Loucy (cell line): ENCODE measurements around the gene SYNGR3.

Source experiments
- H2AFZ ChIP-seq: fragments of 200-600 bp; sonication (generic); 2 replicates; pipeline ENCODE4 v1.6.0; 2016; ENCODE audit warnings: antibody characterized with exemption, mild to moderate bottlenecking, low read length, moderate library complexity
- H3F3A ChIP-seq: fragments of 200-600 bp; 2 replicates; pipeline ENCODE4 v1.6.0; 2016; ENCODE audit warnings: antibody characterized with exemption, low read depth, mild to moderate bottlenecking
- H3K27me3 ChIP-seq: fragments of 200-600 bp; sonication (generic); 2 replicates; pipeline ENCODE4 v1.6.1; 2014; ENCODE audit warnings: low read length, mild to moderate bottlenecking; ENCODE audit not compliant: insufficient read depth, poor library complexity, severe bottlenecking
- H3K36me3 ChIP-seq: fragments of 200-600 bp; sonication (generic); 2 replicates; pipeline ENCODE4 v1.6.1; 2016; ENCODE audit warnings: low read length; ENCODE audit not compliant: insufficient read depth
- H3K4me1 ChIP-seq: fragments of 200-600 bp; sonication (generic); 2 replicates; pipeline ENCODE4 v1.5.1; 2014; ENCODE audit warnings: low read length, mild to moderate bottlenecking; ENCODE audit not compliant: insufficient read depth, poor library complexity, severe bottlenecking
- H3K4me2 ChIP-seq: fragments of 200-600 bp; sonication (generic); 2 replicates; pipeline ENCODE4 v1.6.0; 2014; ENCODE audit warnings: antibody characterized with exemption, low read length, low read depth, mild to moderate bottlenecking; ENCODE audit not compliant: poor library complexity, severe bottlenecking
- H3K4me3 ChIP-seq: fragments of 200-600 bp; sonication (generic); 2 replicates; pipeline ENCODE4 v1.5.1; 2014; ENCODE audit warnings: low read length, mild to moderate bottlenecking, mixed read lengths; ENCODE audit not compliant: poor library complexity, severe bottlenecking
- H3K79me2 ChIP-seq: fragments of 200-600 bp; sonication (generic); 2 replicates; pipeline ENCODE4 v1.6.1; 2014; ENCODE audit warnings: low read length; ENCODE audit not compliant: insufficient read depth
- H3K9ac ChIP-seq: fragments of 200-600 bp; sonication (generic); 2 replicates; pipeline ENCODE4 v1.6.0; 2014; ENCODE audit warnings: mild to moderate bottlenecking, low read depth, low read length, moderate library complexity; ENCODE audit not compliant: poor library complexity, severe bottlenecking
- H3K9me2 ChIP-seq: fragments of 200-600 bp; sonication (generic); replicated peaks from 2 replicates; pipeline ENCODE4 v1.6.1; 2016; ENCODE audit warnings: low read depth, low read length, mixed read lengths
- H3K9me3 ChIP-seq: fragments of 200-600 bp; sonication (generic); 2 replicates; pipeline ENCODE4 v1.6.1; 2014; ENCODE audit warnings: mild to moderate bottlenecking, antibody characterized with exemption, low read length, low read depth; ENCODE audit not compliant: insufficient read depth
- H4K20me1 ChIP-seq: fragments of 200-600 bp; sonication (generic); 2 replicates; pipeline ENCODE4 v1.6.0; 2014; ENCODE audit warnings: antibody characterized with exemption, low read length, mild to moderate bottlenecking; ENCODE audit not compliant: insufficient read depth, poor library complexity, severe bottlenecking
- EZH2phosphoT487 ChIP-seq: fragments of 200-600 bp; IDR thresholded peaks from 2 replicates; pipeline ENCODE4 v1.6.1; 2018; ENCODE audit warnings: antibody characterized with exemption, mild to moderate bottlenecking, moderate library complexity, borderline replicate concordance
- TF ChIP-seq, protein P1 (sequence below): fragments of 200-600 bp; sonication (generic); conservative IDR thresholded peaks from 2 replicates; pipeline ENCODE4 v1.5.1; 2014; ENCODE audit warnings: mild to moderate bottlenecking, antibody characterized with exemption, low read length

The SYNGR3 gene, protein sequence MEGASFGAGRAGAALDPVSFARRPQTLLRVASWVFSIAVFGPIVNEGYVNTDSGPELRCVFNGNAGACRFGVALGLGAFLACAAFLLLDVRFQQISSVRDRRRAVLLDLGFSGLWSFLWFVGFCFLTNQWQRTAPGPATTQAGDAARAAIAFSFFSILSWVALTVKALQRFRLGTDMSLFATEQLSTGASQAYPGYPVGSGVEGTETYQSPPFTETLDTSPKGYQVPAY

DNA sequence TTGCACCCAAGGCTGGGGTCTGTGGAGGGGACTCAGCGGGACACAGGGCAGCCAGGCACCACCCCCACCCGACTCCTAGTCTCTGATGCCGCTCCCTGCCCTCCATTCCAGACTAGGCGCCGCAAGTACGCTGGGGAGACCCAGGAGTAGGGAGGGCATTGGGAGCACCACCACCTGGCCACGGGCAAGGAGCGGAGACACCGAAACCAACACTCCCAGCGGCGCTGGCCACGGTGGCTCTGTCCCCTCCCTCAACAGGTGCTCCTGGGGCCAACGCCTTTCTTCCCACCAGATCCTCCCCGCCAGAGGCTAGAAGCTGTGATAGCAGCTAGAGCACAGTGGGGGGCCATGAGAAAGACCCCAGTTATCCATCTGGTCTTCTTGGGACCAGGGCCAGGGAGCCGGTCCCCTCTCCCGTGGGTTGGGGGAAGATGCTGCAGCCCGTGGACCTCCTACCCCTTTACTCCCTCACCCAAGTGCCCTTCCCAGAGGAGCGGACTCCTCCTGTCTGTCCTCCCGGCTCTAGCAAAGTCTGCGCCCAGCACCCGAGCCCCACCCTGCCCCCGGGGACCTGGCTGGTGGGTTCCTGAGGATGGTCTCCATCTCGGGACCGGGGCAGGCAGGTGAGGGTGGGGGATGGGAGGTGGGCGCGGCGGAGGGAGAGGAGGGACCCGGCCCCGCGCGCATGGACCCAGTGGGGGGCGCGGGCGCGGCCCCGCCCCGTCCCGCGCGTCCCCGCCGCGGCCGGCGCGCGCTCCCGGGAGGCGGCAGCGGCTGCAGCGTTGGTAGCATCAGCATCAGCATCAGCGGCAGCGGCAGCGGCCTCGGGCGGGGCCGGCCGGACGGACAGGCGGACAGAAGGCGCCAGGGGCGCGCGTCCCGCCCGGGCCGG, at the start of gene SYNGR3:
Gene SYNGR3 (plus strand): TSS at position 762 of the 892 bp plus-strand sequence. CDS start 133 bp downstream, outside the sequence.
- no peak within 1 kb of the TSS for H3K4me3 ChIP-seq
- TF ChIP-seq, protein P1, sequence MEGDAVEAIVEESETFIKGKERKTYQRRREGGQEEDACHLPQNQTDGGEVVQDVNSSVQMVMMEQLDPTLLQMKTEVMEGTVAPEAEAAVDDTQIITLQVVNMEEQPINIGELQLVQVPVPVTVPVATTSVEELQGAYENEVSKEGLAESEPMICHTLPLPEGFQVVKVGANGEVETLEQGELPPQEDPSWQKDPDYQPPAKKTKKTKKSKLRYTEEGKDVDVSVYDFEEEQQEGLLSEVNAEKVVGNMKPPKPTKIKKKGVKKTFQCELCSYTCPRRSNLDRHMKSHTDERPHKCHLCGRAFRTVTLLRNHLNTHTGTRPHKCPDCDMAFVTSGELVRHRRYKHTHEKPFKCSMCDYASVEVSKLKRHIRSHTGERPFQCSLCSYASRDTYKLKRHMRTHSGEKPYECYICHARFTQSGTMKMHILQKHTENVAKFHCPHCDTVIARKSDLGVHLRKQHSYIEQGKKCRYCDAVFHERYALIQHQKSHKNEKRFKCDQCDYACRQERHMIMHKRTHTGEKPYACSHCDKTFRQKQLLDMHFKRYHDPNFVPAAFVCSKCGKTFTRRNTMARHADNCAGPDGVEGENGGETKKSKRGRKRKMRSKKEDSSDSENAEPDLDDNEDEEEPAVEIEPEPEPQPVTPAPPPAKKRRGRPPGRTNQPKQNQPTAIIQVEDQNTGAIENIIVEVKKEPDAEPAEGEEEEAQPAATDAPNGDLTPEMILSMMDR = no peak
- TF ChIP-seq EZH2phosphoT487 = no peak
- no peaks in the 10 kb centered on the region for H3K9me3 ChIP-seq
- no peak within 1 kb of the TSS for H3K9ac ChIP-seq
- no peak within 1 kb of the TSS for H3K4me2 ChIP-seq
- H3K79me2 ChIP-seq = peaks cover 19% of the 10 kb centered on the region
- H3F3A ChIP-seq = no peaks in the 10 kb centered on the region
- H4K20me1 ChIP-seq = no peaks in the 10 kb centered on the region
- no peaks in the 10 kb centered on the region for H3K9me2 ChIP-seq
- no peaks in the 10 kb centered on the region; the same call in 1 of the 2 replicates for H3K36me3 ChIP-seq
- H2AFZ ChIP-seq = no peak within 1 kb of the TSS
- H3K4me1 ChIP-seq = no peaks in the 10 kb centered on the region
- no peaks in the 10 kb centered on the region for H3K27me3 ChIP-seq

DNA sequence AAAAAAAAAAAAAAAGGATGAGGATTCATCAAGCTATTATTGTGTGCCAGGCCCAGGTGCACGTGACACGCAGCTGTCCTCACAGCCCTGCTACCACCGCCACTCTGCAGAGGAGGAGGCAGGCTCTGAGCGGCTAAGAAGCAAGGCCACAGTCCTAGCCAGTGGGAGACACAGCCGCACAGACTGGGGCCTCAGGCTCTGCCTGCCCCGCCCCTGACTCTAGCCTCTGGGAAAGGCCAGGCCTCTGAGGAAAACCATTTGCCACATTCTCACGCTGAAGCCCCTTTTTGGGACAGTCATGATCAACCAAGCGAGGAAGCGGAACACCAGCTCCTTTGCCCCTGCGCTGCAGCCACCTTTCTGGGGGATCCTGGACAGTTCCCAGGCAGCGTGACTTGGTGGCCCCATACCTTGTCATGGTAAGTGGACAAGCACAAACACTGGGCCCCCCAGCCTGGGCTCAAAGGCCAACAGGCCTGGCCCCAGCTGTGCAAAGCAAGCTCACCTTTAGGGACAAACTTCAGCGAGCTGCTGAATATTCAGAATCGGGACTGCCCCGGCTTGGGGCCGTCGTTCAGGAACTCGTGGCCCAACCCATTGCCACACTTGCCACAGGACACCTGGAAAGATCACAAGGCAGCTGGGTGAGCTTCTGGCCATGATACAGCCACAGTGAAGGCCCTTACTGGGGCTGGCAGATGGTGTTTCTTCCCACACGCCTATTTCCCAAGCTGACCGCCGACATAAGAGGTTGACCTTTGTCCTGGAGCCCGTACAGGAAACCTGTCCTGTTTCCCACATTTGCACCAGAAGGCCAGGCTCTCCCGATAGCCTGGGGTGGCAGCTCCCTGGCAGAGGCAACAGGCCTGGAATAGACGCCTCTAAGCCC, 49.3 kb upstream of the SYNGR3 start:
- TF ChIP-seq, protein P1 = no peak
- Histone ChIP-seq H3K4me3 (no peak overlapping the region), H3K4me1 (peaks cover 5% of the 10 kb centered on the region), H3K9ac (no peak overlapping the region), H2AFZ (no peak overlapping the region), H3K9me2 (no peaks in the 10 kb centered on the region), H3K79me2 (peaks cover 11% of the 10 kb centered on the region; the same call in 1 of the 2 replicates), H3K9me3 (no peaks in the 10 kb centered on the region), H4K20me1 (no peaks in the 10 kb centered on the region), H3F3A (no peaks in the 10 kb centered on the region), H3K27me3 (no peaks in the 10 kb centered on the region), H3K36me3 (no peaks in the 10 kb centered on the region), H3K4me2 (no peak overlapping the region)
